ENCODE data around the gene CBLN3.

The CBLN3 gene

GRCh38 chr14:24437736-24438067 is 8.2 kb upstream of the CBLN3 start:
- H3K27ac ChIP-seq (ENCODE audit: low read length) = no peak overlapping the region

GRCh38 chr14:24437020-24437735 is 7.7 kb upstream of the CBLN3 start:
- Histone ChIP-seq H3K27ac (ENCODE audit: low read length) (no peak overlapping the region), H3K36me3 (ENCODE audit: control insufficient read depth, low read depth, low read length) (peaks cover 41% of the 10 kb centered on the region), H3K27me3 (ENCODE audit: control insufficient read depth, insufficient read depth, low read length) (no peaks in the 10 kb centered on the region), H3K9ac (ENCODE audit: low read length) (no peak overlapping the region), H3K4me3 (ENCODE audit: low read length) (no peak overlapping the region), H3K4me1 (ENCODE audit: control insufficient read depth, low read depth, low read length) (no peaks in the 10 kb centered on the region), H3K9me3 (ENCODE audit: control insufficient read depth, low read depth, low read length) (no peaks in the 10 kb centered on the region)

More at GRCh38 chr14:24437736-24438067, 8.2 kb upstream of the CBLN3 start:
- H3K9me3 ChIP-seq (ENCODE audit: control insufficient read depth, low read depth, low read length) = no peaks in the 10 kb centered on the region
- H3K4me1 ChIP-seq (ENCODE audit: control insufficient read depth, low read depth, low read length) = no peaks in the 10 kb centered on the region
- no peak overlapping the region for H3K4me3 ChIP-seq (ENCODE audit: low read length)
- no peak overlapping the region for H3K9ac ChIP-seq (ENCODE audit: low read length)
- peaks cover 41% of the 10 kb centered on the region for H3K36me3 ChIP-seq (ENCODE audit: control insufficient read depth, low read depth, low read length)
- H3K27me3 ChIP-seq (ENCODE audit: control insufficient read depth, insufficient read depth, low read length) = no peaks in the 10 kb centered on the region

- Histone ChIP-seq H3K4me3 (ENCODE audit: low read length) (no peak overlapping the region), H3K27me3 (ENCODE audit: control insufficient read depth, insufficient read depth, low read length) (no peaks in the 10 kb centered on the region), H3K36me3 (ENCODE audit: control insufficient read depth, low read depth, low read length) (peaks cover 41% of the 10 kb centered on the region), H3K27ac (ENCODE audit: low read length) (no peak overlapping the region), H3K4me1 (ENCODE audit: control insufficient read depth, low read depth, low read length) (no peaks in the 10 kb centered on the region), H3K9ac (ENCODE audit: low read length) (no peak overlapping the region), H3K9me3 (ENCODE audit: control insufficient read depth, low read depth, low read length) (no peaks in the 10 kb centered on the region)
Measured at GRCh38 chr14:24436355-24437019, 7.0 kb upstream of the CBLN3 start.

GRCh38 chr14:24435998-24436354 is 6.5 kb upstream of the CBLN3 start:
- no peaks in the 10 kb centered on the region for H3K27me3 ChIP-seq (ENCODE audit: control insufficient read depth, insufficient read depth, low read length)
- H3K36me3 ChIP-seq (ENCODE audit: control insufficient read depth, low read depth, low read length) = peaks cover 41% of the 10 kb centered on the region
- H3K4me3 ChIP-seq (ENCODE audit: low read length) = no peak overlapping the region
- H3K4me1 ChIP-seq (ENCODE audit: control insufficient read depth, low read depth, low read length) = peaks cover 5% of the 10 kb centered on the region
- no peak overlapping the region for H3K9ac ChIP-seq (ENCODE audit: low read length)
- H3K9me3 ChIP-seq (ENCODE audit: control insufficient read depth, low read depth, low read length) = no peaks in the 10 kb centered on the region
- H3K27ac ChIP-seq (ENCODE audit: low read length) = no peak overlapping the region

GRCh38 chr14:24435192-24435810 is 5.8 kb upstream of the CBLN3 start:
- peaks cover 6% of the 10 kb centered on the region for H3K4me1 ChIP-seq (ENCODE audit: control insufficient read depth, low read depth, low read length)
- H3K4me3 ChIP-seq (ENCODE audit: low read length) = no peak overlapping the region
- no peaks in the 10 kb centered on the region for H3K9me3 ChIP-seq (ENCODE audit: control insufficient read depth, low read depth, low read length)
- no peak overlapping the region for H3K27ac ChIP-seq (ENCODE audit: low read length)
- no peak overlapping the region for H3K9ac ChIP-seq (ENCODE audit: low read length)
- peaks cover 37% of the 10 kb centered on the region for H3K36me3 ChIP-seq (ENCODE audit: control insufficient read depth, low read depth, low read length)
- no peaks in the 10 kb centered on the region for H3K27me3 ChIP-seq (ENCODE audit: control insufficient read depth, insufficient read depth, low read length)

GRCh38 chr14:24434676-24435075 is 5.2 kb upstream of the CBLN3 start:
- H3K36me3 ChIP-seq (ENCODE audit: control insufficient read depth, low read depth, low read length) = peaks cover 31% of the 10 kb centered on the region

GRCh38 chr14:24434036-24434435 is 4.6 kb upstream of the CBLN3 start:
- Histone ChIP-seq H3K9ac (ENCODE audit: low read length) (no peak overlapping the region), H3K27me3 (ENCODE audit: control insufficient read depth, insufficient read depth, low read length) (no peaks in the 10 kb centered on the region), H3K4me1 (ENCODE audit: control insufficient read depth, low read depth, low read length) (peaks cover 6% of the 10 kb centered on the region), H3K4me3 (ENCODE audit: low read length) (no peak overlapping the region), H3K36me3 (ENCODE audit: control insufficient read depth, low read depth, low read length) (peaks cover 25% of the 10 kb centered on the region), H3K9me3 (ENCODE audit: control insufficient read depth, low read depth, low read length) (no peaks in the 10 kb centered on the region), H3K27ac (ENCODE audit: low read length) (no peak overlapping the region)

More at GRCh38 chr14:24434676-24435075, 5.2 kb upstream of the CBLN3 start:
- peaks cover 6% of the 10 kb centered on the region for H3K4me1 ChIP-seq (ENCODE audit: control insufficient read depth, low read depth, low read length)
- no peaks in the 10 kb centered on the region for H3K9me3 ChIP-seq (ENCODE audit: control insufficient read depth, low read depth, low read length)
- H3K9ac ChIP-seq (ENCODE audit: low read length) = no peak overlapping the region
- H3K4me3 ChIP-seq (ENCODE audit: low read length) = no peak overlapping the region
- H3K27ac ChIP-seq (ENCODE audit: low read length) = no peak overlapping the region
- H3K27me3 ChIP-seq (ENCODE audit: control insufficient read depth, insufficient read depth, low read length) = no peaks in the 10 kb centered on the region

- H3K36me3 ChIP-seq (ENCODE audit: control insufficient read depth, low read depth, low read length) = peaks cover 11% of the 10 kb centered on the region
- H3K27me3 ChIP-seq (ENCODE audit: control insufficient read depth, insufficient read depth, low read length) = peaks cover 6% of the 10 kb centered on the region
- no peak overlapping the region for H3K9ac ChIP-seq (ENCODE audit: low read length)
- H3K4me3 ChIP-seq (ENCODE audit: low read length) = no peak overlapping the region
- H3K9me3 ChIP-seq (ENCODE audit: control insufficient read depth, low read depth, low read length) = no peaks in the 10 kb centered on the region
- no peak overlapping the region for H3K27ac ChIP-seq (ENCODE audit: low read length)
- H3K4me1 ChIP-seq (ENCODE audit: control insufficient read depth, low read depth, low read length) = peaks cover 6% of the 10 kb centered on the region
Measured at GRCh38 chr14:24432259-24433131, 3.0 kb upstream of the CBLN3 start.

GRCh38 chr14:24431569-24432258 is 2.2 kb upstream of the CBLN3 start:
- no peak overlapping the region for H3K27ac ChIP-seq (ENCODE audit: low read length)
- peaks cover 10% of the 10 kb centered on the region for H3K36me3 ChIP-seq (ENCODE audit: control insufficient read depth, low read depth, low read length)
- no peak overlapping the region for H3K9ac ChIP-seq (ENCODE audit: low read length)
- peaks cover 6% of the 10 kb centered on the region for H3K4me1 ChIP-seq (ENCODE audit: control insufficient read depth, low read depth, low read length)
- H3K4me3 ChIP-seq (ENCODE audit: low read length) = no peak overlapping the region
- peaks cover 9% of the 10 kb centered on the region for H3K27me3 ChIP-seq (ENCODE audit: control insufficient read depth, insufficient read depth, low read length)
- no peaks in the 10 kb centered on the region for H3K9me3 ChIP-seq (ENCODE audit: control insufficient read depth, low read depth, low read length)

GRCh38 chr14:24430682-24431568 is 1.5 kb upstream of the CBLN3 start:
- H3K9me3 ChIP-seq (ENCODE audit: control insufficient read depth, low read depth, low read length) = no peaks in the 10 kb centered on the region
- H3K4me1 ChIP-seq (ENCODE audit: control insufficient read depth, low read depth, low read length) = peaks cover 6% of the 10 kb centered on the region
- no peak overlapping the region for H3K27ac ChIP-seq (ENCODE audit: low read length)
- H3K9ac ChIP-seq (ENCODE audit: low read length) = peak overlapping the region; percentile 24
- peaks cover 9% of the 10 kb centered on the region for H3K27me3 ChIP-seq (ENCODE audit: control insufficient read depth, insufficient read depth, low read length)
- H3K4me3 ChIP-seq (ENCODE audit: low read length) = peak overlapping the region; percentile 69
- H3K36me3 ChIP-seq (ENCODE audit: control insufficient read depth, low read depth, low read length) = peaks cover 10% of the 10 kb centered on the region
